ENCODE data around the gene CNN2.

The CNN2 gene

DNA sequence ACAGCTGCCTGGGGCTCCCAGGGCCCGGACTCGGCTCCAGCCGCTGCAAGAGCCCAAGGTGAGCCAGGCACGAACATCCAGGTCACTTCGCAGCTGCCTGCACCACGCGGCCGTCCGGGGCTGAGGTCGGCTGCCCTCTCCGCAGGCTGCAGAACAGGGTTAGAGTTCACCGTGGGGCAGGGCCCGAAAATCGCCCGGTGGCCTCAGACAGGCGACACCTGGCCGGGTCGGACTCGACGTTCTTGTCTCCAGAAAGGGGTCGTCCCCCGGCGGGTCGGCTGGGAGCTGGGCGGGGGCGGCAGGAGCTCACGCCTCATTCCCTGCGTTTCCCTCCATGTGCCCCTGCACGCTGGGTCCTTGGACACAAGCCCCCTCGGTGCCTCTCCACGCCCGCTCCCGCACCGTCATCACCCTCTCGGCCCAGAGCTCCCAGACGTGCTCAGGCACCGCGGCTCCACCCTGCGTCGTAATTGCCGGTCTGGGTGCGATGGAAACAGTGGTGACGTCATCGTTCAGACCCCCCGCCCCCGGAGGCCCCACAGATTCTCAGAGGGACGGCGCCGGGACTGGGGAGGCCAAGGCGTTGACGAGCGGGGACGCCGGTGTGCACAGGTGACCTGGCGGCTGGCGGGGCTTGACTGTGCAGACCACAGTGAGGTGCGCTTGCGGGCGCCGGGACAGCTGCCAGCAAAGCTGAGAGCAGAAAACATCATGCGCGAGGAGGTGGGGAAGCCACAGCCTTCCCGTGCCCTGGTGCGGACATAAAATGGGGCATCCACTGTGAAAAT is 30.2 kb upstream of the CNN2 start:
- peak; percentile 89 for DNase-seq

DNA sequence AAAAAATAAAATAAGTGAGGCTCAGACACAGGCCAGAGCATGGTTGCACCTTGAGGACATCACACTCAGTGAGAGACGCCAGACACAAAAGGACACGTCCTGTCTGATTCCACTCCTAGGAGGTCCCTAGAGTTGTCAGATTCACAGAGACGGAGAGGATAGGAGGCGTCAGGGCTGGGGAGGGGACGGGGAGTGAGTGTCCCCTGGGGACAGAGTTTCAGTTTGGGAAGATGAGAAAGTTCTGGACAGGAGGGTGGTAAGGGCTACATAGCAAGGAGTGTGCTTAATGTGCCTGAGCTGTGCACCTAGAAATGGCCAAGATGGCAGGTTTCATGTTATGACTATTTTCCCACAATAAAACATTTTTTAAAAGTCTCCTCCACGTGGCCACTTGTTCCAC is 28.3 kb upstream of the CNN2 start:
- DNase-seq: no peak

DNA sequence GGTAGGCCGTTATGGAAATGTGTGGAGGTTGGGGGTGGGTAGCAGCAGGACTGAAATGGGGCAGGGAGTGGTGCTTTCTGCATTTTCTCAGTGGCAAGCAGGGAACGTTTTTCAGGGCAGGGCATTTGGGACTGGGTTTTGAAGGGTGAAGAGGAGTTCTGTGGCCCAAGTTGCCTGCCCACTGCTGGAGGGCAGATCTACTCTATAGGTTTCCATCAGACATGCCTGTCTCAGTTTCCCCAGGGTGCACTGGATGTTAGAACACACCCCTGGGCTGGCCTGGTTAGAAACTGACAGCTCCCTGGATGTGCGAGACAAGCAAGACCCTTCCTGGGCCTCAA is 27.1 kb upstream of the CNN2 start:
- no peak for DNase-seq

DNA sequence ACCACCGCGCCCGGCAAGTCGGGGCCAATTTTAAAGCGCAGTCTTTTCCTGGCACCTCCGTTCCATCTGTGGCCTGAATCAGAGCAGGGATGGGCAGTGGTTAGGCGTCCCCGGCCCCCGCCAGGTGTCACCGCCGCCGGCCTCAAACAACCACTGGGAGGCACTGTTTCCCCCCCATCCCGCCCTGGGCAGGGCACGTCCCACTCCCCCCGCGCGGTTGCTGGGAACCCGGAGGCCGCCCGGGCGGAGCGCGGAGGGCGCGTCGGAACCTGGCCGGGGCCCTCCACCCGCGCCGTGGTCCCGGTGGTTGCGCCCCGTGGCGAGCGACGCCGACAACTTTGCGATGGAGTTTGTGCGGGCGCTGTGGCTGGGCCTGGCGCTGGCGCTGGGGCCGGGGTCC is 26.3 kb upstream of the CNN2 start, which contains the start of gene GRIN3B:
Gene GRIN3B, plus strand, starts transcription at position 325 of the 400 bp plus-strand sequence. Its CDS starts 19 bp downstream, at position 344.
- DNase-seq: peak; percentile 39

DNA sequence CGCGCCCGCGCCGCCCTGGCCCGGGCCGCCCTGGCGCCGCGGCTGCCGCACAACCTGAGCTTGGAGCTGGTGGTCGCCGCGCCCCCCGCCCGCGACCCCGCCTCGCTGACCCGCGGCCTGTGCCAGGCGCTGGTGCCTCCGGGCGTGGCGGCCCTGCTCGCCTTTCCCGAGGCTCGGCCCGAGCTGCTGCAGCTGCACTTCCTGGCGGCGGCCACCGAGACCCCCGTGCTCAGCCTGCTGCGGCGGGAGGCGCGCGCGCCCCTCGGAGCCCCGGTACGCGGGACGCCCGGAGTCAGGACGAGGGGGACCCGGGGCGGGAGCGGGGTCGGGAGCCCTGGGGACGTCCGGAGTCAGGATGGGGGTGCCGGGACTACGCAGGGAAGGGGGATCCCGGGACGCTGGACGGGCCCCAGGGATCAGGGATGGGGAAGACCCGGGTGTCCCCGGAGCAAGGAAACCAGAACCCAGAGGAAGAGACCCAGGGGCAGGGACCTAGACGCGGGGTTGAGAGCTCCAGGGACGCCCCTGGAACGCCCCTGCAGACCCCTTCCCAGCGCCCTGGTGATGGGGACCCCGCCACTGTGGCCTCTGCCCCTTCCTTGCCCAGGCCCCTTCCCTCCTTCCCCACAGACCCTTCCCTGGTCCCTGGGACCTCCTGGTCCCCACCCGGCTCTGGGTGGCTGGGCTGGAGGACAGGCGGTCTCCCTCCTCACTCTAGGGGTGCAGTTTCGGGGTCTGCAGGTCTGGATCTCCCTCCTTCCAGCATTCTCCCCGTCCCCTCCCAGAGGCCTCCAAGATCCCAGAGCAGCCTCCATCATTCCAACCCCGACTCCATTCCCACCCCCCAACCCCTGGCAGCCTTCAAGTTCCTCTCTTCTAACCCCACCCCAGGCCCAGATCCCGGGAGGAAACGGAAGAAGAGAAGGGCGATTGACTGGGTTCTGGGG is 25.5 kb upstream of the CNN2 start:
- no peak for DNase-seq

DNA sequence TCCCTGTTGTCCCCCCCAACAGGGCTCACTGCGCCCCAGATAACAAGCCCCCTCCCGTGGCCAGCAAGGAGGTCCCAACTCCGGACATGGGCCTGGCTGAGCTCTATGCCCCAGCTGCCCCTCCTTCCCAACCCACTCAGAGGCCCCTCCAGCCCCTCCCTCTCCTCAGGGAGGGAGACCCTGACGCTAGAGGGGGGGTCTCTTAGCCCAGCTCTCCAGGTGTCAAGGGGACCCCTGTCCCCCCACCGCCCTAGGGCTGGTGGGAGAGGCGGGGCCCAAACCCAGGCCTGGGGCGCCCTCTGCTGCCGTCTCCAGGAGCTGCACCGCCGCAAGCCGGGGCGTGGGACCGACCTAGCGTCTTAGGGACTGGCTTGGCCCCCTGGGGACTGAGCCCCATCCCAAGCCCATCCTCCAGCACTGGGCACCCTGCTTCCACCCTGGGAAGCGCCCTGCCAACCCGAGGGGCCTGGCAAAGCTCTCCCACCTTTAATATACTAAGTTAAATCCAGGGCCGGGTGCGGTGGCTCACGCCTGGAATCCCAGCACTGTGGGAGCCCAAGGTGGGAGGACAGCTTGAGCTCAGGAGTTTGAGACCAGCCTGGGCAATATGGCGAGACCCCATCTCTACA is 24.8 kb upstream of the CNN2 start:
- DNase-seq: peak; percentile 55

DNA sequence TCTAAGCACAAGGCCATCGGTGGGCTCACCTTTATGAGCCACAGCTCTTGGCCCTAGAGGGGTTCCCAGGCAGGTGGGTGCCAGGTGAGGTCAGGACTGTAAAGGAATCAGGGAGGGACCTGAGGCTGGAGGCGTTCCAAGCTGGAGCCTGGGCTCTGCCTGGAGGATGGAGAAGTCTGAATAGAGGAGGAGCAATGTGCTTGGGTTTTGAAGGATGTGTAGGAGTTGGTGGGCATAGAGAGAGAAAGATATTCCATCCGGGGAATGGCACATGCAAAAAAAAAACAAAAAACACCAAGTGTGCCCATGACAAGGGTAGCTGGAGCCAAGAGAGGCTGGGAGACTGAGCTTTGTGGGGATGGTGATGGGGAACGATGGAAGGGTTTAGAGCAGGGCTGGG is 23.8 kb upstream of the CNN2 start:
- DNase-seq: no peak

DNA sequence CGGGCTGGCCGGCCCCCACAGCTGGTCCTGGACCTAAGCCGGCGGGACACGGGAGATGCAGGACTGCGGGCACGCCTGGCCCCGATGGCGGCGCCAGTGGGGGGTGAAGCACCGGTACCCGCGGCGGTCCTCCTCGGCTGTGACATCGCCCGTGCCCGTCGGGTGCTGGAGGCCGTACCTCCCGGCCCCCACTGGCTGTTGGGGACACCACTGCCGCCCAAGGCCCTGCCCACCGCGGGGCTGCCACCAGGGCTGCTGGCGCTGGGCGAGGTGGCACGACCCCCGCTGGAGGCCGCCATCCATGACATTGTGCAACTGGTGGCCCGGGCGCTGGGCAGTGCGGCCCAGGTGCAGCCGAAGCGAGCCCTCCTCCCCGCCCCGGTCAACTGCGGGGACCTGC is 23.1 kb upstream of the CNN2 start:
- DNase-seq: no peak

DNA sequence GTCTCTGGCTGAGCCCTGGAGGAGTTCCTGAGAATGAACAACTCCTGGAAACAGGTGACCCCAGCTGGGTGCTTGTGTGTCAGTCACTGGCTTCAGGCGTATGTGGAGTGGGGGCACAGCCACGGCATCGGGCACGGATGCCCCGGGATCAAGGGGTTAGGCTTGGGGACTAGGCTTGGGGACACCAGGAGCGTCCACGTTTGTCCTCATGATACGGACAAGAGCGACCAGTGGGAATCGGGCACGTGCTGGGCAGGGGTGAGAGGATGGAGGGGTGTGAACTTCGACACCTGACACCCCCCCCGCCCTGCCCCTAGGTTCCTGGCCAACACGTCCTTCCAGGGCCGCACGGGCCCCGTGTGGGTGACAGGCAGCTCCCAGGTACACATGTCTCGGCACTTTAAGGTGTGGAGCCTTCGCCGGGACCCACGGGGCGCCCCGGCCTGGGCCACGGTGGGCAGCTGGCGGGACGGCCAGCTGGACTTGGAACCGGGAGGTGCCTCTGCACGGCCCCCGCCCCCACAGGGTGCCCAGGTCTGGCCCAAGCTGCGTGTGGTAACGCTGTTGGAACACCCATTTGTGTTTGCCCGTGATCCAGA is 22.1 kb upstream of the CNN2 start:
- no peak for DNase-seq

DNA sequence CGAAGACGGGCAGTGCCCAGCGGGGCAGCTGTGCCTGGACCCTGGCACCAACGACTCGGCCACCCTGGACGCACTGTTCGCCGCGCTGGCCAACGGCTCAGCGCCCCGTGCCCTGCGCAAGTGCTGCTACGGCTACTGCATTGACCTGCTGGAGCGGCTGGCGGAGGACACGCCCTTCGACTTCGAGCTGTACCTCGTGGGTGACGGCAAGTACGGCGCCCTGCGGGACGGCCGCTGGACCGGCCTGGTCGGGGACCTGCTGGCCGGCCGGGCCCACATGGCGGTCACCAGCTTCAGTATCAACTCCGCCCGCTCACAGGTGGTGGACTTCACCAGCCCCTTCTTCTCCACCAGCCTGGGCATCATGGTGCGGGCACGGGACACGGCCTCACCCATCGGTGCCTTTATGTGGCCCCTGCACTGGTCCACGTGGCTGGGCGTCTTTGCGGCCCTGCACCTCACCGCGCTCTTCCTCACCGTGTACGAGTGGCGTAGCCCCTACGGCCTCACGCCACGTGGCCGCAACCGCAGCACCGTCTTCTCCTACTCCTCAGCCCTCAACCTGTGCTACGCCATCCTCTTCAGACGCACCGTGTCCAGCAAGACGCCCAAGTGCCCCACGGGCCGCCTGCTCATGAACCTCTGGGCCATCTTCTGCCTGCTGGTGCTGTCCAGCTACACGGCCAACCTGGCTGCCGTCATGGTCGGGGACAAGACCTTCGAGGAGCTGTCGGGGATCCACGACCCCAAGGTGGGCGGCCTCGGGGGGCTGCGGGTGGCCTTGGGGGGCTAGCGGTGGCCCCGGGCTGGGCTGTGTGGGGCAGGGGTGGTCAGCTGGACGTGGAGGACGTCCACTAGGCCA is 21.4 kb upstream of the CNN2 start:
- DNase-seq: no peak

DNA sequence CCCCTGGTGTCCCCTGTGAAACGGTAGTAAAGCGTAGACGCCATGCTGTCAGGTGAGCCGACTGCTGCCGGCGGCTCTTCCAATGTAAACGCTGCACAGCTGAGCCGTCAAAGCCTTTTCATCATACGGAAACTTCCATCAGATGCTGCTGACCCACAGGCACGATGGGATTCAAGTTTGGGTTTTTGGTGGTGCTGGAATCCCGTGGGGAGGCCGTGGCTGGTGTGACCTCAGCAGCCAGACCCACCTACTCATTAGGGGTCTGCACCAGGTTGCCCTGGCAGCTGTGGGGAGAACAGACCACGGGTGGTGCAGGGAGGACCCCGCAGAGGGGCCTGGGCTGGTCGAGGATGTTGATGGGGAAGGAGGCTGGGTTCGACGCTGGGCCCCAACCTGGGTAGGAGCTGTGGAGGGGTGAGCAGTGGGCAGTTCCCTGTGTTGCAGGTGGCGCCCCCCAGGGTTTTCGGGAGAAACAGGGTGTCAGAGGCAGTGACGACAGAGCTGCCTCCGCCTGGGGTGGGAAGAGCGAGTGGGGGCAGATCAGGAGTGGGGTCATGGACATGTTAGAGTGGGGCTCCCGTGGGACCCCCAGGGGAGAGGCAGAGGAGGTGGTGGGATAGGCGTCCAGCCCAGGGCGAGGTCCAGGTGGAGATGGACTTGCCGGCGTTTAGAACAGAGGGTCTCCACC is 19.6 kb upstream of the CNN2 start:
- DNase-seq: no peak

DNA sequence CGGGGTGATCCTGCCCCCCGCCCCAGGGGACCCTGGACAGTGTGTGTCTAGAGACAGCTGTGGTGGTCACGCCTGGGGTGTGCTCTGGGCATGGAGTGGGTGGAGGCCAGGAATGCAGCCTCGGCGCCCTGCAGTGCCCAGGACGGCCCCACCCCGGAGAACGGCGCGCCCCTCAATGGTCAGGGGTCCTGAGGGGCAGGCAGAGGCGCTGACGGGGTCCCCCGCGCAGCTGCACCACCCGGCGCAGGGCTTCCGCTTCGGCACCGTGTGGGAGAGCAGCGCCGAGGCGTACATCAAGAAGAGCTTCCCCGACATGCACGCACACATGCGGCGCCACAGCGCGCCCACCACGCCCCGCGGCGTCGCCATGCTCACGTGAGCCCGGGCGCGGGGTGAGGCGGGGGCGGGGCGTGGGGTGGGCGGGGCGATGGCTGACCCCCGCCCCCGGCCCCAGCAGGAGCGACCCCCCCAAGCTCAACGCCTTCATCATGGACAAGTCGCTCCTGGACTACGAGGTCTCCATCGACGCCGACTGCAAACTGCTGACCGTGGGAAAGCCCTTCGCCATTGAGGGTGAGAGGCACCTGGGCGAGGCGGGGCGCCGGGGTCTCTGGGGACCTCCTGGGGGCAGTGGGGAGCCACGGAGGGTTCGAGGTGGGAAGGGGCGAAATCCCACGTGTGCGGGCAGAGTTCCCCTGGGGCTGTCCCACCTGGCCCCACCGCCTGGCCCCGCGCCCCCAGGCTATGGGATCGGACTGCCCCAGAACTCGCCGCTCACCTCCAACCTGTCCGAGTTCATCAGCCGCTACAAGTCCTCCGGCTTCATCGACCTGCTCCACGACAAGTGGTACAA is 18.8 kb upstream of the CNN2 start:
- DNase-seq: no peak

DNA sequence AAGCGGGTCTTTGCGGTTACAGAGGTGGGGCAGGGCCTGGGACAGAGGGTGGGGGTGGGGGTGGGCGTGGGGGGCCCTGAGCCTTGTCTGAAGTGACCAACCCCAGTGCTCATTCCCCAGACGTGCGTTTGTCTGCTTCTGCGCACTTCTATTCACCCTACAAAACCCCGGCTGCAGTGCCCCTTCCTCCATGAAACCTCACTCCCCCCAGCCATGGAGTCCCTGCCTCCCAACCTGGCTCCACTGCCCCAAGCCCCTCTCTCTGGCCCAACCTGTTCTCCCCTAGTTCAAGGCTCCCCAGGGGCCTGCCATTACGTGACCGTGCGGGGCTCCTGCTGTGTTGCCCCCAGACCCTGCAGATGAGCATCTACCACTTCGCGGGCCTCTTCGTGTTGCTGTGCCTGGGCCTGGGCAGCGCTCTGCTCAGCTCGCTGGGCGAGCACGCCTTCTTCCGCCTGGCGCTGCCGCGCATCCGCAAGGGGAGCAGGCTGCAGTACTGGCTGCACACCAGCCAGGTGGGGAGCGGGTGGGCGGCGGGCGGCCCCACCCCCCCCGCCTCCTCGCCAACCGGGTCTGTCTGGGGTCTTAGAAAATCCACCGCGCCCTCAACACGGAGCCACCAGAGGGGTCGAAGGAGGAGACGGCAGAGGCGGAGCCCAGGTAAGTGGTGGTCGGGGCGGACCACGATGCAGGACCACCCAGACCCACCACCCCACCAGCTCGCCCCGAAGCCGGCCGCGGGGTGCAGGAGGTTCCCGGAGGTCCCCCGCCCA is 18.0 kb upstream of the CNN2 start:
- DNase-seq: no peak

DNA sequence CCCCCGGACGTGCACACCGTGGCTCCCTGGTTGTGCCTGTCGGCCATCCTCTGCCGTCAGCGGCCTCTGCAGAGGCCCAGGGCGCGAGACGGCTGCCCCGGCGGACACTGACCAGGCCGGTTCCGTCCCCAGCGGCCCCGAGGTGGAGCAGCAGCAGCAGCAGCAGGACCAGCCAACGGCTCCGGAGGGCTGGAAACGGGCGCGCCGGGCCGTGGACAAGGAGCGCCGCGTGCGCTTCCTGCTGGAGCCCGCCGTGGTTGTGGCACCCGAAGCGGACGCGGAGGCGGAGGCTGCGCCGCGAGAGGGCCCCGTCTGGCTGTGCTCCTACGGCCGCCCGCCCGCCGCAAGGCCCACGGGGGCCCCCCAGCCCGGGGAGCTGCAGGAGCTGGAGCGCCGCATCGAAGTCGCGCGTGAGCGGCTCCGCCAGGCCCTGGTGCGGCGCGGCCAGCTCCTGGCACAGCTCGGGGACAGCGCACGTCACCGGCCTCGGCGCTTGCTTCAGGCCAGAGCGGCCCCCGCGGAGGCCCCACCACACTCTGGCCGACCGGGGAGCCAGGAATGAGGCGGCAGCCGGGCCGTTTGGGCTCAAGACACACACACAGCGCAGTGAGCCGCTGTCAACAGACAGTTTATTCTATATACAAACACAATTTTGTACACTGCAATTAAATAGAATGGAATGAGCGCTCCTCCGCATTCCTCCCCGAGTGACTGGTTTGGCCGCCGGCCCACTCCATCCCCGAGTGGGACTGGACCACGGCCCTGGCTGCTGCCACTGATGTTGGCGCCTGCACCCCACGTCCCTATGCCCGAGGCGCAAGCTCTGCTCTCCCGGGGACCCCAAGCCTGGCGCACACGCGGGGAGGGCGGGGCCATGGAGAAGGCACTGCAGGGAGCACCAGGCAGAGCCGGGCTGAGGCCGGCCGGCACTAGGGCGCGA is 17.1 kb upstream of the CNN2 start:
- DNase-seq: no peak

DNA sequence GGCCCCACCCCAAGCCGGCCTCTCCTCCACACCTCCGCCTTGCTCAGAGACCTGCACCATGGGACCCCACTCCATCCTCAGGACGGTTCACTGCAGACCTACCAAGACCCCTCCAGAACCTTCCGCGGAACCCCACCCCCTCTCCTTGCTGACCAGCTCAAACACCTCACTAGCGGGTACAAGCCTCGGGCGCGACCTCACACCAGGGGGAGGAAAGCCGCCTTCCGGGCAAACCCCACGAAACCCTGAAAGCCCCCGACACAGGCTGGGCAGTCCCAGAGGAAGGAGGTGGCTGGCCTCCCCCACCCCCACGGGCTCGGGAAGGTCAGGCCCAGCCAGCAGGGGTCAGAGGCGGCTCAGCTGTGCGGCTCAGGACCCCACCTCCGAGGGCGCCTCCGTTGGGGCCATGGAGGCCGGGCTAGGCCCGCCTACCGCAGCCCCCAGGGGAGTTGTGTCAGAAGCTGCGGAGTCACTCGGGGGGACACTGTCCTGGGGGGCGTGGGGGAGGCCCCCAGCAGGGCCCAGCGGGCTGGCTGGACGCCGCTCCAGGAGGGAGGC is 16.3 kb upstream of the CNN2 start:
- DNase-seq: no peak

DNA sequence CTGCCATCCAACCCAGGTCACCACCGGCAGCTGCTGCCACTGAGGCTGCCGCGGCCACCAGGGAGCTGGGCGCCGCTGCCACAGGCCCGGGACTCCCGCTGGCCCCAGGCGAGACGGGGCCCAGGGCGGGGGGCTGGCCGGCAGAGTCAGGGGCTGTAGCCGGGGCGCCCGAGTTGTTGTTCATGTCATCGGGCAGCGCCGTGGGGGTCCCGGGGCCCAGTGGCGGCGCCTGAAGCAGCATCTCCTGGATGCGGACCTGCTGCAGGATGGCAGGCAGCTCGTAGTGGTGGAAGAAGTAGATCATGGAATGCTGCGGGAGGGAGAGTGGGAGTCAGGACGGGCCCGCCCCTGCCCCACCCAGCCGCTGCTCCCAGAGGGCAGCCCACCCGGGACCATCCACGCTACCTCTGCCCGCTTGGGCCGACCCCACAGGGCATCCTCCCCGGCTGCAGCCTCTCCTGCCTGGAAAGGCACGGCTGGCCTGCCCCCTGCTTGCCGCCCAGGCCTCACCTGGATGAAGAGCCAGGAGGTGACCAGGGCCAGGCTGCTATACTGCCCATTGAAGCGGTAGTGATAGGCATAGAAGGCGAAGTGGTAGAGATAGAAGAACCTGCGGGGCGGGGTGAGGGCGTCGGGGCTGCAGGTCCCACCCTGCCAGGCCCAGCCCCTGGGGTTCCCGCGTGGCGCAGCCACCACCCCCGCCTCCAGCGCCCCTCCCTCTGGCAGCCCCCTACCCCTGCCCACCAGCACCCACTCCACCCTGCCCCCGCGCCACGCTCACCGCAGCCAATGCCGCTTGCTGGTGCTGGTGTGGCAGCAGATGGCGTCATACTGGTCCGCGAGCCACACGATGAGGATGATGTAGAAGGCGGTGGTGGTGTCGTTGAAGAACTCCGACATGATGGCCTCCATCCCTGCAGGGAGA is 15.6 kb upstream of the CNN2 start:
- no peak for DNase-seq

DNA sequence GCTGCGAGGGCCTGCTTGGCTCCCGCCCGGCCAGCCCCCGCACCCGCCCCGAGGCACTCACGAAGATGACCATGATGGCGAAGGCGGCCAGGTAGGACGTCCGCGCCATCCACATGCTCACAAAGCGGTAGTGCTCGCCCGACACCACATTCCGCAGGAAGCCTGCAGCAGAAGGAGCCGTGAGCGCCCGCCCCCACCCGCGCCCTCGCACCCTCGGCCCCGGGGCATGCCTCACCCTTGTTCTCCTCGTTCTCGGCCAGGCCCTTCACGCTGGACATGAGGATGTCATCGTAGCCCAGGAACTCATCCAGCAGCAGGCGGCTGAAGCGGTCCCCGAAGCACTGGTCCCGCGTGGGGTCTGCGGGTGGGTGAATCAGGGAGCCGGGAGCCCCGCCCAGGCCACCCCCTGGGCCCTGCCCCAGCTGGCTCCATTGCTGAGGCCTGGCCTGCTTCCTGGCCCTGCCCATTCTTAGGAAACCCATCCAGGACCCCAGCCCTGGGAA is 14.5 kb upstream of the CNN2 start:
- no peak for DNase-seq
